Activated CD4-positive, CD25-positive, alpha-beta regulatory T cell treated with anti-CD3 and anti-CD28 coated beads, Interleukin-2, amount 50 U/mL, for 72 hours (primary cell): Measurements from ENCODE around the gene ILDR1.
"Not testable (repeated sequence)": the region's sequence is repeated elsewhere in the genome, so short reads cannot be mapped to it uniquely, and the experiment has no call there.

Source experiments
- DNase-seq: peaks from one replicate; pipeline ENCODE4 v3.0.0; 2021

Gene ILDR1

DNA sequence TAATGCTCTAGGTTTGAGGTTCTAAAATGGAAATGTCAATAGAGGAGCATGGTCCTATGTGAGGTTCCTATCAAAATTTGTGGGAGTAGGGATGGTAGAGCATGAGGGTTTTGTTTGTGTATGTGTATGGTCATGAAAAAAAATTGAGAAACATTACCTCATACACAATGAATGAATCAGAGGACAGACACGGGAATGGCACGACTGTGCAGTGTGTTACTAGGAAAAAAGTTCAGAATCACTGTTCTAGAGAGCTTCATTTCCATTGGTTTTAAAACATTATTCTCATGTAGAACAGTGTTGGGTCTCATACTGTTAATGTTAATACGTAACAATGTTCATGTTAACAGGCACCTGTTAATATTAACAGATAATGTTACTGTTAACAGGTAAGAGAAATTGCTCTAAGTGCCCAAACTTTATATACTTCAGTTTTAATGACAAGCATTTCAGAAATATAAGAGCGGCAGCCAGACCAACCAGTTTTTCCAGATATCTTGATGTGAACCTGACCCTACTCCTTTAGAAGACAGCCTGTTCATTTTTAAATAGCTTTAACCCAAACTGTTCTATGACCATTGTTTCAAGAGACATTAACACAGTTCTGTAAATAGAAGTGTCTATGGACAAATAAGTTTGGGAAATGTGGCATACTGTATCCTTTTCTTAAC, 79.8 kb downstream of the ILDR1 start:
- no peak for DNase-seq

DNA sequence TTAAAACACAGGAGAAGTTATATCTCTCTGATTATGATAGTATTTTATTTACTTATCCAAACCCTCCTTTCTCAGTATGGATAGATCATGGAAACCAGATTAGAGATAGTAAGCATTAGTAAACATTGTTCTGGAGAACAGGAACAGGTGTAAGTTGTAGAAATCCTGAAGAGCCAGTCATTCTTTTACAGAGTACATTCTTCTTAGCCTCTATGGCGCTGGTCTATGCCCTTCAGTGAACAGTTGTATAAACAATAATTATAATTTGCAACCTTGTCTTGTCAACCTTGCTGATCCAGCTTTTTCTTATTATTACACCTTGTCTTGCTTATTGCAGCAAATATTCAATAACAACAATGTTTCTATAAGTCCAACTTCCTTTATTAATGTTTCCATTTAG, 80.5 kb downstream of the ILDR1 start:
- DNase-seq: no peak

DNA sequence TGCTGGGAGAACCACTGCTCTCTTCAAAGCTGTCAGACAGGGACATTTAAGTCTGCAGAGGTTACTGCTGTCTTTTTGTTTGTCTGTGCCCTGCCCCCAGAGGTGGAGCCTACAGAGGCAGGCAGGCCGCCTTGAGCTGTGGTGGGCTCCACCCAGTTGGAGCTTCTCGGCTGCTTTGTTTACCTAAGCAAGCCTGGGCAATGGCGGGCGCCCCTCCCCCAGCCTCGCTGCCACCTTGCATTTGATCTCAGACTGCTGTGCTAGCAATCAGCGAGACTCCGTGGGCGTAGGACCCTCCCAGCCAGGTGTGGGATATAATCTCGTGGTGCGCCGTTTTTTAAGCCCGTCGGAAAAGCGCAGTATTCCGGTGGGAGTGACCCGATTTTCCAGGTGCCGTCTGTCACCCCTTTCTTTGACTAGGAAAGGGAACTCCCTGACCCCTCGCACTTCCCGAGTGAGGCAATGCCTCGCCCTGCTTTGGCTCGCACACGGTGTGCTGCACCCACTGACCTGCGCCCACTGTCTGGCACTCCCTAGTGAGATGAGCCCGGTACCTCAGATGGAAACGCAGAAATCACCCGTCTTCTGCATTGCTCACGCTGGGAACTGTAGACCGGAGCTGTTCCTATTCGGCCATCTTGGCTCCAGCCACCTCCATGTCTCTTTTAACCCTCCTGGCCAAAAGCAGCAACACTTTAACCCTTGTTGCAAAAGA, 83.7 kb downstream of the ILDR1 start:
- not testable (repeated sequence) for DNase-seq
